Naive B cell (primary cell): ENCODE data around the gene TMEM236. TPM values are rescaled to one million over a fixed set of nuclear protein-coding genes. Genes with fewer than 3 reads are reported as not detected.
A peak's percentile ranks its signal among the peaks of the same experiment; 100 is the strongest.

Experiments
- ATAC-seq, 2 donors: fragments of 150-1000 bp; cut with Tn5 transposase; 2 replicates each; pipeline ENCODE4 v1.10.0; 2021; ENCODE audit warnings: low read depth in 2 of 2, mild to moderate bottlenecking in 2 of 2, moderate library complexity in 2 of 2
- DNase-seq: peaks from one replicate; pipeline ENCODE4 v3.0.0; 2022
- H3K27ac Mint-ChIP-seq, 6 donors: one replicate each; pipeline ENCODE4 v1.8.0; 2020 to 2022; ENCODE audit warnings: mild to moderate bottlenecking in 6 of 6, mixed read lengths in 6 of 6, moderate library complexity in 5 of 6, inconsistent platforms in 2 of 6
- H3K27me3 Mint-ChIP-seq, 3 donors: one replicate each; pipeline ENCODE4 v1.8.0; 2021 to 2022; ENCODE audit warnings: mixed read lengths in 3 of 3, mild to moderate bottlenecking in 1 of 3
- H3K36me3 Mint-ChIP-seq, 2 donors: one replicate each; pipeline ENCODE4 v1.8.0; 2020 to 2022; ENCODE audit warnings: mixed read lengths in 2 of 2, inconsistent platforms in 1 of 2, mild to moderate bottlenecking in 1 of 2
- H3K4me1 Mint-ChIP-seq, 3 donors: one replicate each; pipeline ENCODE4 v1.8.0; 2020 to 2022; ENCODE audit warnings: mixed read lengths in 3 of 3, inconsistent platforms in 1 of 3, mild to moderate bottlenecking in 1 of 3, moderate library complexity in 1 of 3
- H3K4me3 Mint-ChIP-seq, 8 donors: one replicate each; pipeline ENCODE4 v1.8.0; 2020 to 2022; ENCODE audit warnings: mild to moderate bottlenecking in 8 of 8, mixed read lengths in 8 of 8, moderate library complexity in 8 of 8, inconsistent platforms in 2 of 8
- H3K9me3 Mint-ChIP-seq, 7 donors: one replicate each; pipeline ENCODE4 v1.8.0; 2020 to 2022; ENCODE audit warnings: mixed read lengths in 7 of 7, mild to moderate bottlenecking in 5 of 7, inconsistent platforms in 2 of 7, moderate library complexity in 1 of 7
- polyA plus RNA-seq, 6 donors: library from polyadenylated mRNA; unstranded; fragments of 300-500 nt; fragmentation: Illumina TruSeq; gene quantifications; one replicate each; pipeline ENCODE4 v1.2.3, GENCODE V29; 2021; ENCODE audit warnings: low read depth in 6 of 6

TMEM236 gene
- polyA plus RNA-seq, 6 donors from 2014 or later = not detected

GRCh38 chr10:17756557-17757217 is 4.7 kb downstream of the TMEM236 start:
- Mint-ChIP-seq H3K4me1 (peaks cover 0 to 10% (median 5%) of the 10 kb centered on the region in 3 donors), H3K4me3 (peak overlapping the region in 4 of 8 donors; percentile 4 to 71 (median 18)), H3K27me3 (no peaks in the 10 kb centered on the region), H3K9me3 (peaks cover 0 to 2% (median 0%) of the 10 kb centered on the region in 7 donors), H3K27ac (peak overlapping the region in 1 of 6 donors; percentile 46), H3K36me3 (peaks cover 0 to 5% of the 10 kb centered on the region in 2 donors)
- ATAC-seq = peak; percentile 61 to 72
- DNase-seq = peak; percentile 11

GRCh38 chr10:17758200-17758599 is 6.2 kb downstream of the TMEM236 start:
- Mint-ChIP-seq H3K9me3 (peaks cover 0 to 2% (median 0%) of the 10 kb centered on the region in 7 donors), H3K4me1 (peaks cover 0 to 10% (median 5%) of the 10 kb centered on the region in 3 donors), H3K27ac (no peak overlapping the region), H3K27me3 (no peaks in the 10 kb centered on the region), H3K36me3 (peaks cover 0 to 5% of the 10 kb centered on the region in 2 donors), H3K4me3 (no peak overlapping the region)
- ATAC-seq (no peak), DNase-seq (no peak)

DNA sequence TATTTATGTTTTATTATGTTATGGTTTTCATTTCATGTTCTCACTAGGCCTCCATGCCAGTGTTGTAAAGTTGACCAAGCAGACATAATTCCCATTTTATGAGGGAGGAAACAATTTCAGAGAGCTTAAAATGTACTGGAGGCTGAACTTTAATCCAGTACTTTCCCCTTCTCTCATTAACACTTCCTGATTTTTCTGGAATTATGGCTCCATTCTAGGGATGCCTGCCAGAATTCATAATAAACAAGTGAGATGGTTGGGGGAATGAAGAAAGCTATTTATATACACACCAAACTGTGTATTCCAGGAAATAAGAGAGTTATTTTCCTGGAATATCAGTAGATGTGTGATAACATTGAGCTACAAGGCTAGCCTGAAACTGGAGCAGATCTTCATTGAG is 6.9 kb downstream of the TMEM236 start:
- ATAC-seq (no peak), DNase-seq (no peak)
- Mint-ChIP-seq H3K27me3 (no peaks in the 10 kb centered on the region), H3K27ac (no peak overlapping the region), H3K36me3 (peaks cover 0 to 5% of the 10 kb centered on the region in 2 donors), H3K4me1 (peaks cover 0 to 10% (median 5%) of the 10 kb centered on the region in 3 donors), H3K4me3 (no peak overlapping the region), H3K9me3 (peaks cover 0 to 2% (median 0%) of the 10 kb centered on the region in 7 donors)

DNA sequence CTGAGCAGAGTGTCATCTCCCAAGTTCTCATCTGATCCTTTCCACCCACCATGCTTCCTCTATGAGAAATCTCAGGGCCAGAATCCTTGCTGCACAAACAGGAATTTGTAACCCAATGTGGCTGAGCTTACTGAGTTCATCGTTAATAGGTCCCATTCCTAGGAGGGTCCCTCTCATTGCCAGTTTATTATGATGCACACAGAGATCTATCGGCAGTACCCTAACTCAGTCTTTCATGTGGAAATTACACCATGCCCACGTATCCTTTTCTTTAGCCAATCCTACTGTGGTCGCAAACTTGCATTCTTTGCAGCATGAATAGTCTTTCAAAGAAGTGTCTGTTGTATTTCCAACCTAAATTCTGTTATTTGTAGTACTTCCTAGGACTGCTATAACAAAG is 12.1 kb downstream of the TMEM236 start:
- H3K27ac Mint-ChIP-seq = no peak overlapping the region
- H3K27me3 Mint-ChIP-seq = no peaks in the 10 kb centered on the region
- H3K4me3 Mint-ChIP-seq = no peak overlapping the region
- peaks cover 0 to 12% of the 10 kb centered on the region in 2 donors for H3K36me3 Mint-ChIP-seq
- H3K9me3 Mint-ChIP-seq = peaks cover 4 to 14% (median 7%) of the 10 kb centered on the region in 7 donors
- no peaks in the 10 kb centered on the region for H3K4me1 Mint-ChIP-seq
- ATAC-seq (no peak), DNase-seq (no peak)

DNA sequence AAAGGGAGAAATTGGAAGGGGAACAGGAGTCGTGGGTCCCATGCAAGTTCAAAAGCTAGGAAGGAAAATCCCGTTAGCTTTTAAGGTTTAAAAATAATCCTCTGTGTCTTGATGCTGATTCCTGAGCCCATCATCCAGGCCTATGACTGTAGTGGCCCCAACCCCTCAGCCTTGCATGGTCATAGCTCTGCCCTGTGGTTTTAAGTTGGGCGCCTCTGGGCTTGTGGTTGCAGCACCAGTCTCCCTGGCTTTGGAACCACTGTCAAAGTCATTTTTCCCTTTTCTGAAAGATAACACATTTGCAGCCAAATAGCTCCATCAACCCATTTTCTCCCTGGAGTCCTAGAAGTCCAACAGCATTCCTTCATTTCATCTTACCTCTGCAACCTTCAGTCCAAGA is 13.6 kb downstream of the TMEM236 start:
- Mint-ChIP-seq H3K36me3 (peaks cover 0 to 12% of the 10 kb centered on the region in 2 donors), H3K9me3 (peaks cover 4 to 14% (median 7%) of the 10 kb centered on the region in 7 donors), H3K4me1 (no peaks in the 10 kb centered on the region), H3K4me3 (no peak overlapping the region), H3K27me3 (no peaks in the 10 kb centered on the region), H3K27ac (no peak overlapping the region)
- ATAC-seq = no peak
- DNase-seq = no peak

- Mint-ChIP-seq H3K27ac (peak overlapping the region in 1 of 6 donors; percentile 4), H3K4me1 (no peaks in the 10 kb centered on the region), H3K36me3 (peaks cover 0 to 7% of the 10 kb centered on the region in 2 donors), H3K4me3 (no peak overlapping the region), H3K27me3 (no peaks in the 10 kb centered on the region), H3K9me3 (peaks cover 4 to 14% (median 7%) of the 10 kb centered on the region in 7 donors)
- ATAC-seq (no peak), DNase-seq (no peak)
These were observed 14.7 kb downstream of the TMEM236 start for GRCh38 chr10:17766731-17767130.

DNA sequence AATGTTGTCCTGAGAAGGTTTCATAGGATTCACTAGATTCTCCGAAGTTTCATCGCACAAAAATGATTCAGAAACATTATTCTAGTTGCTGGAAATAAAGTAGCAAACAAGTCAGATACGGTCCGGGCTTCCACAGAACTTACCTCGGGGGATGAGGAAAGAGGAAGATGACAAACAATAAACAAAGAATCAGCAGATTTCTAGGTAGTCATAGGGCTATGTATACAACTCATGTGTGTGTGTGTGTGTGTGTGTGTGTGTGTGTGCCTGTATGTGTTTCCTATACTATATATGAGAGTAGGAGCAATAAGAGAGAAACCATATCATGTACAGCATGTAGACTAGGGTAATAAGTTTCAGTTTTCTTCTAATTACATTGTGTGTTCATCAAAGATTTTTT is 16.5 kb downstream of the TMEM236 start:
- Mint-ChIP-seq H3K4me1 (no peaks in the 10 kb centered on the region), H3K27me3 (no peaks in the 10 kb centered on the region), H3K27ac (no peak overlapping the region), H3K9me3 (peaks cover 4 to 14% (median 7%) of the 10 kb centered on the region in 7 donors), H3K4me3 (no peak overlapping the region), H3K36me3 (peaks cover 0 to 7% of the 10 kb centered on the region in 2 donors)
- DNase-seq (no peak), ATAC-seq (no peak)

DNA sequence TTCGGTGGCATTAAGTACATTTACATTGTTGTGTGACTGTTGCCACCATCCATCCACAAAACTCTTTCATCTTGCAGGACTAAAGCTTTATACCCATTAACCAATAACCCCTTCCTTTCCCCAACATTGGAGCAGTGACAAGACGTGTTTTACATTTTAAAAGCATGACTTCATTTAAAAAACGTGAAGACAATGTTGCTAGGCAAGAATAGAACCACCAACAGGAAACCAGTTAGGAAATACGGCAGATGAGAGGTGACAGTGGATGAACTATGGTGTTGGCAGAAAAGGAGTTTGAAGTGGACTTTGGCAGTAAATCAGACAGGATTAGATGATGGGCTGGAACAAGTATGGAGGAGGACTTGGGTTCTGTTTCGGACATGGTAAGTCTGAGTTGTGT is 17.0 kb downstream of the TMEM236 start:
- H3K27me3 Mint-ChIP-seq = no peaks in the 10 kb centered on the region
- peaks cover 0 to 7% of the 10 kb centered on the region in 2 donors for H3K36me3 Mint-ChIP-seq
- H3K27ac Mint-ChIP-seq = no peak overlapping the region
- H3K4me1 Mint-ChIP-seq = no peaks in the 10 kb centered on the region
- DNase-seq (no peak), ATAC-seq (no peak)
- H3K4me3 Mint-ChIP-seq = no peak overlapping the region
- H3K9me3 Mint-ChIP-seq = peaks cover 4 to 14% (median 7%) of the 10 kb centered on the region in 7 donors

- H3K4me3 Mint-ChIP-seq = no peak overlapping the region
- no peak for DNase-seq
- ATAC-seq = no peak
- peaks cover 0 to 6% of the 10 kb centered on the region in 2 donors for H3K36me3 Mint-ChIP-seq
- no peak overlapping the region for H3K27ac Mint-ChIP-seq
- H3K27me3 Mint-ChIP-seq = no peaks in the 10 kb centered on the region
- no peaks in the 10 kb centered on the region for H3K4me1 Mint-ChIP-seq
- peaks cover 3 to 9% (median 5%) of the 10 kb centered on the region in 7 donors for H3K9me3 Mint-ChIP-seq
These were observed 19.0 kb downstream of the TMEM236 start for GRCh38 chr10:17771017-17771416.

- ATAC-seq (no peak), DNase-seq (no peak)
- H3K4me3 Mint-ChIP-seq = no peak overlapping the region
- peaks cover 0 to 6% (median 0%) of the 10 kb centered on the region in 3 donors for H3K27me3 Mint-ChIP-seq
- no peaks in the 10 kb centered on the region for H3K36me3 Mint-ChIP-seq
- H3K4me1 Mint-ChIP-seq = peaks cover 5 to 8% (median 6%) of the 10 kb centered on the region in 3 donors
- H3K9me3 Mint-ChIP-seq = peaks cover 0 to 3% (median 0%) of the 10 kb centered on the region in 7 donors
- H3K27ac Mint-ChIP-seq = no peak overlapping the region
These were observed 27.8 kb downstream of the TMEM236 start for GRCh38 chr10:17779784-17780183.

DNA sequence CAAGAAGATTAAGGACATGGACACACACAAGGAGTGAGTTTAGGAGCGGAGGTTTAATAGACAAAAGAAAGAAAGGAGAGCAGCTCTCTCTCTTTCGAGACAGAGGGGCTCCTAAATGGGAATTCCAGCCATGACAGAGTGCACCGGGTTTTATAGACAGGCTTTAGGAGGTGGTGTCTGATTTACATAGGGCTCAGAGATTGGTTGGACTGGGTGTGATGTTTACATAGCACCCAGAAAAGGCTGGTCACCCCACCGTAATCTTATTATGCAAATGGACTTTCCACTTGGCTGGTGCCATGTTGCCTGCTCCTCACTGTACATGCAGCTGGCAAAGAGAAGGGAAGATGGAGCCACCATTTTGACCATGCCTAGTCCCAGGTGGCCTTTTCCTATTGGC is 28.7 kb downstream of the TMEM236 start:
- DNase-seq = no peak
- no peak for ATAC-seq

GRCh38 chr10:17781856-17782255 is 29.9 kb downstream of the TMEM236 start:
- Mint-ChIP-seq H3K4me3 (no peak overlapping the region), H3K4me1 (peaks cover 5 to 8% (median 6%) of the 10 kb centered on the region in 3 donors), H3K27me3 (peaks cover 0 to 6% (median 0%) of the 10 kb centered on the region in 3 donors), H3K27ac (no peak overlapping the region), H3K36me3 (no peaks in the 10 kb centered on the region), H3K9me3 (peaks cover 0 to 3% (median 0%) of the 10 kb centered on the region in 7 donors)
- DNase-seq (no peak), ATAC-seq (no peak)

More for the DNA sequence above, 28.7 kb downstream of the TMEM236 start:
- Mint-ChIP-seq H3K36me3 (no peaks in the 10 kb centered on the region), H3K27me3 (peaks cover 0 to 6% (median 0%) of the 10 kb centered on the region in 3 donors), H3K4me1 (peaks cover 5 to 8% (median 6%) of the 10 kb centered on the region in 3 donors), H3K4me3 (peak overlapping the region in 1 of 8 donors; percentile 29), H3K27ac (no peak overlapping the region), H3K9me3 (peaks cover 0 to 3% (median 0%) of the 10 kb centered on the region in 7 donors)

DNA sequence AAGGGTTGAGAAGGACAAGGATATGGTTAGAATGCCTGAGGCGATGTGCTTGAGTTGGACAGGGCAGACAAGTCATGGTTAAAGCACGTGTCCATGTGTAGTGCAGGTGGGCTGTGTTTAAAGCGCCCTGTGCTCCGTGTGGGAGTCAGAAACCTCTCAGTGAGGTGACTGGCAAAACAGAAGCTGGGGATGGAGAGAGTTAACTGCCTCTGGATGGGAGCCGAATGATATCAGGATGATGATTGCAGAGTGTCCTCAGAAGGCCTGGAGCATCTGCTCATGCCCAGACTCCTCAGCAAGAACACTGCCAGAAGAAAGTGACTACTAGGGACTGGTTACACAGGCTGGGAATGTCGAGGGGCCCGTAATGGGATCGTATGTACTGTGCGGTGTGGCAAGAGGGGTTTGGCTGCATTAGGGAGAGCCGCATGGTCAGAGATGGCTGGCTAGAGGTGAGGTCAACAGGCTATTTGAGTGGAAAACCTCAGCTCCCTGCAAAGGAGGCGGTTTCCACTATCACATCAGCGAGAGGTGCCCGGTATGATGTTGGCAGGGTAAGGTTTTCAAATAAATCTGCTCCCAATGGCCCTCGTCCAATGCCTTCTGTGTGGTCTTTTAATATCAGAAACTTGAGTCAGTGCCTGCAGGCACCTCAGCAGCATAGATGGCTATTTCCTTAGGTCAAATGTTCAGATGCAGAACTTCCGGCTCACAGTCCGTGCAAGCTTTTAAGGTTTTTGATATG is 31.1 kb downstream of the TMEM236 start:
- Mint-ChIP-seq H3K27me3 (peaks cover 0 to 6% (median 0%) of the 10 kb centered on the region in 3 donors), H3K4me3 (no peak overlapping the region), H3K27ac (peak overlapping the region in 1 of 6 donors; percentile 69), H3K36me3 (no peaks in the 10 kb centered on the region), H3K4me1 (peaks cover 5 to 8% (median 6%) of the 10 kb centered on the region in 3 donors), H3K9me3 (peaks cover 0 to 3% (median 0%) of the 10 kb centered on the region in 7 donors)
- ATAC-seq = no peak
- DNase-seq = no peak
